Central memory CD8-positive, alpha-beta T cell (primary cell): ENCODE measurements around the gene KDM5A.

Source experiments
- ATAC-seq: fragments of 150-1000 bp; cut with Tn5 transposase; replicated peaks from 2 replicates; pipeline ENCODE4 v1.10.0; 2022; ENCODE audit warnings: mild to moderate bottlenecking, moderate FRiP score, moderate number of reproducible peaks; ENCODE audit not compliant: poor library complexity, severe bottlenecking; ENCODE audit errors: extremely low read depth
- DNase-seq, 2 donors: peaks; one replicate each; pipeline ENCODE4 v3.0.0; 2021; ENCODE audit warnings: low spot score in 2 of 2
- H3K27ac Mint-ChIP-seq: one replicate; pipeline ENCODE4 v1.8.0; 2022; ENCODE audit warnings: low read depth, mild to moderate bottlenecking, moderate library complexity, mixed read lengths
- H3K27me3 Mint-ChIP-seq: one replicate; pipeline ENCODE4 v1.8.0; 2022; ENCODE audit warnings: mixed read lengths
- H3K36me3 Mint-ChIP-seq: one replicate; pipeline ENCODE4 v1.8.0; 2022; ENCODE audit warnings: mild to moderate bottlenecking, moderate library complexity, mixed read lengths; ENCODE audit not compliant: insufficient read depth
- H3K4me1 Mint-ChIP-seq: one replicate; pipeline ENCODE4 v1.8.0; 2022; ENCODE audit warnings: mixed read lengths
- H3K4me3 Mint-ChIP-seq: one replicate; pipeline ENCODE4 v1.8.0; 2022; ENCODE audit warnings: mild to moderate bottlenecking, moderate library complexity, mixed read lengths
- H3K9me3 Mint-ChIP-seq: one replicate; pipeline ENCODE4 v1.8.0; 2022; ENCODE audit warnings: mixed read lengths

The KDM5A gene

GRCh38 chr12:262817-263216, 126.3 kb downstream of the KDM5A start, which contains the start of gene SLC6A13:
TSS of gene SLC6A13 (minus strand) at chr12:262836. CDS start at chr12:260052, 2,784 bp downstream.
- Mint-ChIP-seq H3K27ac (no peak within 1 kb of the TSS), H3K4me1 (no peaks in the 10 kb centered on the region), H3K36me3 (peaks cover 1% of the 10 kb centered on the region), H3K4me3 (no peak within 1 kb of the TSS), H3K27me3 (peaks cover 24% of the 10 kb centered on the region), H3K9me3 (no peaks in the 10 kb centered on the region)
- DNase-seq (no peak), ATAC-seq (no peak)

- ATAC-seq (no peak), DNase-seq (no peak)
- Mint-ChIP-seq H3K36me3 (peaks cover 1% of the 10 kb centered on the region), H3K27me3 (peaks cover 31% of the 10 kb centered on the region), H3K4me1 (no peaks in the 10 kb centered on the region), H3K9me3 (no peaks in the 10 kb centered on the region), H3K27ac (no peak overlapping the region), H3K4me3 (no peak overlapping the region)
Observed at GRCh38 chr12:262113-262512, 127.0 kb downstream of the KDM5A start.

GRCh38 chr12:257521-258321, 131.4 kb downstream of the KDM5A start:
- no peaks in the 10 kb centered on the region for H3K4me1 Mint-ChIP-seq
- no peaks in the 10 kb centered on the region for H3K36me3 Mint-ChIP-seq
- H3K27ac Mint-ChIP-seq: no peak overlapping the region
- DNase-seq (no peak), ATAC-seq (no peak)
- no peaks in the 10 kb centered on the region for H3K9me3 Mint-ChIP-seq
- no peak overlapping the region for H3K4me3 Mint-ChIP-seq
- H3K27me3 Mint-ChIP-seq: peaks cover 75% of the 10 kb centered on the region

GRCh38 chr12:256958-257357, 132.2 kb downstream of the KDM5A start:
- ATAC-seq (no peak), DNase-seq (no peak)
- H3K27me3 Mint-ChIP-seq: peaks cover 82% of the 10 kb centered on the region
- H3K9me3 Mint-ChIP-seq: no peaks in the 10 kb centered on the region
- no peak overlapping the region for H3K4me3 Mint-ChIP-seq
- no peak overlapping the region for H3K27ac Mint-ChIP-seq
- H3K4me1 Mint-ChIP-seq: no peaks in the 10 kb centered on the region
- no peaks in the 10 kb centered on the region for H3K36me3 Mint-ChIP-seq

GRCh38 chr12:256225-256624, 132.9 kb downstream of the KDM5A start:
- H3K36me3 Mint-ChIP-seq: no peaks in the 10 kb centered on the region
- no peaks in the 10 kb centered on the region for H3K4me1 Mint-ChIP-seq
- no peak overlapping the region for H3K4me3 Mint-ChIP-seq
- H3K9me3 Mint-ChIP-seq: no peaks in the 10 kb centered on the region
- H3K27ac Mint-ChIP-seq: no peak overlapping the region
- ATAC-seq (no peak), DNase-seq (no peak)
- peaks cover 83% of the 10 kb centered on the region for H3K27me3 Mint-ChIP-seq

- Mint-ChIP-seq H3K27me3 (peaks cover 76% of the 10 kb centered on the region), H3K9me3 (no peaks in the 10 kb centered on the region), H3K4me3 (no peak overlapping the region), H3K36me3 (no peaks in the 10 kb centered on the region), H3K27ac (no peak overlapping the region), H3K4me1 (no peaks in the 10 kb centered on the region)
- ATAC-seq (no peak), DNase-seq (no peak)
Observed at GRCh38 chr12:254912-255311, 134.2 kb downstream of the KDM5A start.

- Mint-ChIP-seq H3K4me3 (no peak overlapping the region), H3K36me3 (no peaks in the 10 kb centered on the region), H3K9me3 (no peaks in the 10 kb centered on the region), H3K4me1 (no peaks in the 10 kb centered on the region), H3K27ac (no peak overlapping the region), H3K27me3 (peaks cover 70% of the 10 kb centered on the region)
- no peak for ATAC-seq
- DNase-seq: no peak
Observed at GRCh38 chr12:254039-254438, 135.1 kb downstream of the KDM5A start.

GRCh38 chr12:253116-253831, 135.8 kb downstream of the KDM5A start:
- no peaks in the 10 kb centered on the region for H3K4me1 Mint-ChIP-seq

GRCh38 chr12:252636-253035, 136.5 kb downstream of the KDM5A start:
- Mint-ChIP-seq H3K27ac (no peak overlapping the region), H3K27me3 (peaks cover 65% of the 10 kb centered on the region), H3K4me1 (no peaks in the 10 kb centered on the region), H3K4me3 (no peak overlapping the region), H3K9me3 (peaks cover 5% of the 10 kb centered on the region), H3K36me3 (no peaks in the 10 kb centered on the region)
- ATAC-seq (no peak), DNase-seq (no peak)

More at GRCh38 chr12:253116-253831, 135.8 kb downstream of the KDM5A start:
- H3K27me3 Mint-ChIP-seq: peaks cover 65% of the 10 kb centered on the region
- no peaks in the 10 kb centered on the region for H3K9me3 Mint-ChIP-seq
- no peaks in the 10 kb centered on the region for H3K36me3 Mint-ChIP-seq
- no peak overlapping the region for H3K27ac Mint-ChIP-seq
- no peak overlapping the region for H3K4me3 Mint-ChIP-seq
- no peak for ATAC-seq
- no peak for DNase-seq

- H3K9me3 Mint-ChIP-seq: peaks cover 10% of the 10 kb centered on the region
- no peak overlapping the region for H3K4me3 Mint-ChIP-seq
- no peaks in the 10 kb centered on the region for H3K4me1 Mint-ChIP-seq
- H3K36me3 Mint-ChIP-seq: peaks cover 5% of the 10 kb centered on the region
- H3K27ac Mint-ChIP-seq: no peak overlapping the region
- H3K27me3 Mint-ChIP-seq: peaks cover 46% of the 10 kb centered on the region
- DNase-seq: no peak
- ATAC-seq: no peak
Observed at GRCh38 chr12:247271-247670, 141.8 kb downstream of the KDM5A start.

- Mint-ChIP-seq H3K27me3 (peaks cover 80% of the 10 kb centered on the region), H3K9me3 (peaks cover 10% of the 10 kb centered on the region), H3K36me3 (peaks cover 5% of the 10 kb centered on the region)
Observed at GRCh38 chr12:243381-243780, 145.7 kb downstream of the KDM5A start.

GRCh38 chr12:242496-242895, 146.6 kb downstream of the KDM5A start:
- H3K27ac Mint-ChIP-seq: no peak overlapping the region
- H3K4me3 Mint-ChIP-seq: no peak overlapping the region
- DNase-seq (no peak), ATAC-seq (no peak)
- H3K9me3 Mint-ChIP-seq: peaks cover 5% of the 10 kb centered on the region
- H3K27me3 Mint-ChIP-seq: peaks cover 78% of the 10 kb centered on the region
- peaks cover 5% of the 10 kb centered on the region for H3K36me3 Mint-ChIP-seq
- no peaks in the 10 kb centered on the region for H3K4me1 Mint-ChIP-seq

More at GRCh38 chr12:243381-243780, 145.7 kb downstream of the KDM5A start:
- Mint-ChIP-seq H3K27ac (no peak overlapping the region), H3K4me1 (no peaks in the 10 kb centered on the region), H3K4me3 (no peak overlapping the region)
- DNase-seq: no peak
- ATAC-seq: no peak

- ATAC-seq: no peak
- Mint-ChIP-seq H3K27me3 (peaks cover 75% of the 10 kb centered on the region), H3K27ac (no peak overlapping the region), H3K36me3 (peaks cover 5% of the 10 kb centered on the region), H3K9me3 (peaks cover 5% of the 10 kb centered on the region), H3K4me3 (no peak overlapping the region), H3K4me1 (no peaks in the 10 kb centered on the region)
- no peak for DNase-seq
Observed at GRCh38 chr12:241266-241665, 147.9 kb downstream of the KDM5A start.
